ENCODE data around the gene BRINP1. TPM values are rescaled to one million over a fixed set of nuclear protein-coding genes. Genes with fewer than 3 reads are reported as not detected.

Gene BRINP1
- total and polyA plus RNA-seq, 12 donors: 0.03 to 4.0 (median 0.30) TPM

- H3K9me3 ChIP-seq: no peaks in the 10 kb centered on the region
- no peaks in the 10 kb centered on the region for H3K36me3 ChIP-seq
- peaks cover 0 to 14% (median 3%) of the 10 kb centered on the region in 9 donors for H3K4me1 ChIP-seq
- H3K27ac ChIP-seq: no peak overlapping the region
- ATAC-seq: no peak
- no peaks in the 10 kb centered on the region for H3K27me3 ChIP-seq
- no peak overlapping the region for H3K4me3 ChIP-seq
- no peak for TF ChIP-seq CTCF (IDR thresholded peaks at IDR 0.05)
- WGBS, 2 donors: 59% methylated on average over 4 of the region's 4 CpGs
- DNase-seq: no peak
- intact Hi-C loops (cut with DNase I): no loop called here
Measured at GRCh38 chr9:119278171-119278570, 91.1 kb downstream of the BRINP1 start.

- ATAC-seq: peak in 4 of 8 donors; percentile 52 to 88 (median 82)
- Histone ChIP-seq H3K36me3 (no peaks in the 10 kb centered on the region), H3K27ac (peak overlapping the region in 1 of 10 donors; percentile 4), H3K4me3 (no peak overlapping the region), H3K4me1 (peaks cover 0 to 21% (median 3%) of the 10 kb centered on the region in 9 donors), H3K9me3 (no peaks in the 10 kb centered on the region), H3K27me3 (no peaks in the 10 kb centered on the region)
- intact Hi-C loops (cut with DNase I): no loop called here
- no peak for TF ChIP-seq CTCF (IDR thresholded peaks at IDR 0.05)
- 37 to 52% methylated on average over 3 of the region's 3 CpGs for WGBS, 2 donors
- DNase-seq: no peak
Measured at GRCh38 chr9:119273984-119274665, 95.1 kb downstream of the BRINP1 start.

GRCh38 chr9:119273325-119273904, 95.8 kb downstream of the BRINP1 start:
- 45 to 54% methylated on average over 5 of the region's 5 CpGs for WGBS, 2 donors
- Histone ChIP-seq H3K9me3 (no peaks in the 10 kb centered on the region), H3K36me3 (no peaks in the 10 kb centered on the region), H3K27me3 (no peaks in the 10 kb centered on the region), H3K4me1 (peaks cover 0 to 21% (median 3%) of the 10 kb centered on the region in 9 donors), H3K27ac (no peak overlapping the region), H3K4me3 (no peak overlapping the region)
- peak in 1 of 8 donors; percentile 26 for ATAC-seq
- no peak for TF ChIP-seq CTCF (IDR thresholded peaks at IDR 0.05)
- intact Hi-C loops (cut with DNase I): no loop called here
- DNase-seq: no peak

GRCh38 chr9:119272500-119273211, 96.6 kb downstream of the BRINP1 start:
- H3K4me1 ChIP-seq: peaks cover 0 to 21% (median 3%) of the 10 kb centered on the region in 9 donors
- ATAC-seq (peak in 3 of 8 donors; percentile 52 to 72 (median 60)), DNase-seq (no peak)
- intact Hi-C loops (cut with DNase I): no loop called here
- H3K4me3 ChIP-seq: no peak overlapping the region
- no peaks in the 10 kb centered on the region for H3K9me3 ChIP-seq
- WGBS, 2 donors: 56 to 58% methylated on average over 5 of the region's 5 CpGs
- no peak overlapping the region for H3K27ac ChIP-seq
- H3K27me3 ChIP-seq: no peaks in the 10 kb centered on the region
- no peak for TF ChIP-seq CTCF (IDR thresholded peaks at IDR 0.05)
- H3K36me3 ChIP-seq: no peaks in the 10 kb centered on the region
